Measurements from ENCODE around the gene NEDD4L.

The NEDD4L gene

DNA sequence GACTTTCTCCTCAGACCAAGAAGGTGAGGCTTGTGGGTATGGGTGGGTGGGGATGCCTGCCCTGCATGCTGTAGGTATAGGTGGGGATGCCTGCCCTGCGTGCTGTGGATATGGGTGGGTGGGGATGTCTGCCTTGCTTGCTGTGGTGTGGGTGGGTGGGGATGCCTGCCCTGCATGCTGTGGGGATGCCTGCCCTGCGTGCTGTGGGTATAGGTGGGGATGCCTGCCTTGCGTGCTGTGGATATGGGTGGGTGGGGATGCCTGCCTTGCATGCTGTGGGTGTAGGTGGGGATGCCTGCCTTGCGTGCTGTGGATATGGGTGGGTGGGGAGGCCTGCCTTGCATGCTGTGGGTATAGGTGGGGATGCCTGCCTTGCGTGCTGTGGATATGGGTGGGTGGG lies 278.4 kb downstream of the NEDD4L start:
- H3K4me2 ChIP-seq (ENCODE audit: low read length), result no peak overlapping the region
- no peaks in the 10 kb centered on the region for H3K27me3 ChIP-seq (ENCODE audit: control insufficient read depth, insufficient read depth, low read length)
- no peaks in the 10 kb centered on the region for H3K9me3 ChIP-seq (replicated peaks; ENCODE audit: low read length)
- no peaks in the 10 kb centered on the region for H3K36me3 ChIP-seq (ENCODE audit: insufficient read depth, low read length)
- peaks cover 8% of the 10 kb centered on the region for H3K4me1 ChIP-seq (ENCODE audit: control insufficient read depth, insufficient read depth, low read length)
- H3K9ac ChIP-seq (ENCODE audit: low read depth, low read length), result no peak overlapping the region
- H3K4me3 ChIP-seq (ENCODE audit: low read length), result no peak overlapping the region

DNA sequence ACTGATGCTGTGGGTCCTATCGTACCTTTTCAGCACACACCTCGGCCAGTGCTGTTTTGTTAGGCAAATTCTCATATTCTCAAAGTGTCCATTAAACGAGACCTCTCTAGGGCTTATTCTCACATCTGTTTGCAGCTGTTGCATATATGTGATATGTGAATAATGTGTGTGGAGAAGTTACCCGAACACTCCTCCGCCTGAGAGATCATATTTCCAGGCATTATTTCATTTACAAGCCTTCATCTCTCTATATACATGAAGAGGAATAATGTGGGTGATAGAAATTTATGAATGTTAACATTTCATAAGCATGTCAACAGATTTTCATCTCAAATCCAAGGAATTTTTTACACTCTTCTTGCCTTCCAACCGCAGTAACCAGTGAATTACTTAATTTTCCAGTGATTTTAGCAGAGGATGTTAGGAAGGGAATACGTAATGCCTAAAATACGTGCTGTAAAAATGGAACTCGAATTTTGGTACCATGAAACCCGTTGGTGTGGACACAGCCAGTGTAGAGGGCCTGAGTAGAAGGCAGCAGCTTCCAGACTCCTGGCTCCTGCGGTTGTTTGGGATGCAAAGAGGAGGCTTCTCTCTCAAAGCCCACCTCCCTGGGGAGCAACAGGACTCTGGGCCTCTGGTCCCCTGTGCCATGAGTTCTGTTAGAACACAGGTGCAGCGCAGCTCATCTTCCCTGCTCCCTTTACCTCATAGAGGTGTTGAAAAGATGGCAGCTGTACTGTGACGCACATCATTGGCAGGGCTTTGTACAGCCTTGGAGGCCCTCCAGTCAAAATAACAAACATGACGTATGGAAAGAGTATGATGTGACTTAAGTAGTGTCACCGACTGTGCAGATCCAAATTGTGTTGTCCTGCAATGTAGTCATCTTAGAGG lies 280.1 kb downstream of the NEDD4L start:
- no peaks in the 10 kb centered on the region for H3K36me3 ChIP-seq (ENCODE audit: insufficient read depth, low read length)
- no peak overlapping the region for H3K4me3 ChIP-seq (ENCODE audit: low read length)
- H3K4me2 ChIP-seq (ENCODE audit: low read length), result no peak overlapping the region
- peaks cover 8% of the 10 kb centered on the region for H3K4me1 ChIP-seq (ENCODE audit: control insufficient read depth, insufficient read depth, low read length)
- H3K9ac ChIP-seq (ENCODE audit: low read depth, low read length), result no peak overlapping the region
- no peaks in the 10 kb centered on the region for H3K9me3 ChIP-seq (replicated peaks; ENCODE audit: low read length)
- H3K27me3 ChIP-seq (ENCODE audit: control insufficient read depth, insufficient read depth, low read length), result no peaks in the 10 kb centered on the region

DNA sequence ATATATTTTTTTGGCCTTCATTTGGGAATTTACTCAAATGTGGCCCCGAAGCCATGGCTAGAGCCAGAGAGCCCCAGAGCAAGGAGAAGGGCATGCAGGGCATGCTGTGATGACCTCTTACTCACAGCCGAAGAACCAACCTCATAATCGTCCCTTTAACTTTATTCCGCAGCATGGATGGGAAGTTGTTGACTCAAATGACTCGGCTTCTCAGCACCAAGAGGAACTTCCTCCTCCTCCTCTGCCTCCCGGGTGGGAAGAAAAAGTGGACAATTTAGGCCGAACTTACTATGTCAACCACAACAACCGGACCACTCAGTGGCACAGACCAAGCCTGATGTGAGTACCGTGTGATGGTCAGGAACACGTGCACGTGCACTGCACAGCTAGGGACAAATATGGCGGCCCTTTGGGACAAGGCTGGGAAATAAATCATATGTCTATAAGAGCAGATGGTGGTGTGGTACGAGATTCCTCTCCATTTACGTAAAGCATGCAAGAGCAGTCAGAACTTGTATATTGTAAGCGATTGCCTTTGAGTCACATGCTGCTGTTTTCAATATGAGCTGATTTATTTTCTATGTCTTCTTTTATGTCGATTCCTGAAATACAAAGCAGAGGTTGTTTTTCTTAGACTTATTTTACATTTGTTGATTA lies 280.9 kb downstream of the NEDD4L start:
- Histone ChIP-seq H3K27me3 (ENCODE audit: control insufficient read depth, insufficient read depth, low read length) (no peaks in the 10 kb centered on the region), H3K9ac (ENCODE audit: low read depth, low read length) (no peak overlapping the region), H3K4me2 (ENCODE audit: low read length) (no peak overlapping the region), H3K36me3 (ENCODE audit: insufficient read depth, low read length) (peaks cover 1% of the 10 kb centered on the region), H3K4me3 (ENCODE audit: low read length) (no peak overlapping the region), H3K9me3 (replicated peaks; ENCODE audit: low read length) (no peaks in the 10 kb centered on the region), H3K4me1 (ENCODE audit: control insufficient read depth, insufficient read depth, low read length) (peaks cover 8% of the 10 kb centered on the region)

DNA sequence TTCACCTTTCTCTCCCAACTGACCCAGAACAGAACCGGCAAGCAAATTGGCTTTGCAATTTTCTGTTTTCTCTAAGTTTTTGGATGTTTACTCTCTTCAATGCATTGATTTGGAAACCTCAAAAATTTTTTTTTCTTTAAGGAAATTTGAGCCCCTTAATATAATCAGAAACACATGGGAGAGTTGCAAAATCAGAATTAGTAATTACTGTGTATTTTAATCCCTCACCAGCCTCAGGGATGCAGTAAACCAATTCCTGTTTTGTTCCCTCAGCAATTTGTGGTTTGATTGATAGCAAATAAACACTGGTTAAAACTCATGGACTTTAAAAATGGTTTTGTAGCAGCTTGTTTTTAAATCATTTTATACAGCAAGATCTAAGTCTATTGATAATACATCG lies 281.5 kb downstream of the NEDD4L start:
- Histone ChIP-seq H3K4me3 (ENCODE audit: low read length) (no peak overlapping the region), H3K27me3 (ENCODE audit: control insufficient read depth, insufficient read depth, low read length) (no peaks in the 10 kb centered on the region), H3K9ac (ENCODE audit: low read depth, low read length) (no peak overlapping the region), H3K4me2 (ENCODE audit: low read length) (no peak overlapping the region), H3K9me3 (replicated peaks; ENCODE audit: low read length) (no peaks in the 10 kb centered on the region), H3K36me3 (ENCODE audit: insufficient read depth, low read length) (peaks cover 7% of the 10 kb centered on the region), H3K4me1 (ENCODE audit: control insufficient read depth, insufficient read depth, low read length) (peaks cover 8% of the 10 kb centered on the region)

DNA sequence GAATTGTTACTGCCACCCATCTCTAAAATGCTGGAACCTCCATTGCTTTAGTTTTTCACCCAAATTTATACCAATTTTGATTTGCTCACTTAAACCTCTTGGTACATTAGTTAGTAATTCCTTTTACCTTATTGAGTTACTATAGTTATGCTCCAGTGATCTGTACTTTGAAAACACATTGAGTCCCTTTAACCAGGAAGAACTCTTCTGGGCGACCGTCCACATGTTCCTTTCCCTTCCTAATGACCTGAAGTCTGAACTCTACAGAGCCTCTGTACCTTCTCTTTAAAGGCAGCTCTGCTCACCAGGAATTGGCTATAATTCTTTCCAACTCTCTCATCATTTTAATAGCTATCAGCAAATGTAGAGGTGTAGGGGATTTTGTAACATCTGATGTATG lies 290.0 kb downstream of the NEDD4L start:
- no peak overlapping the region for H3K9ac ChIP-seq (ENCODE audit: low read depth, low read length)
- no peaks in the 10 kb centered on the region for H3K4me1 ChIP-seq (ENCODE audit: control insufficient read depth, insufficient read depth, low read length)
- no peaks in the 10 kb centered on the region for H3K27me3 ChIP-seq (ENCODE audit: control insufficient read depth, insufficient read depth, low read length)
- no peak overlapping the region for H3K4me2 ChIP-seq (ENCODE audit: low read length)
- no peaks in the 10 kb centered on the region for H3K9me3 ChIP-seq (replicated peaks; ENCODE audit: low read length)
- H3K36me3 ChIP-seq (ENCODE audit: insufficient read depth, low read length), result peaks cover 15% of the 10 kb centered on the region
- no peak overlapping the region for H3K4me3 ChIP-seq (ENCODE audit: low read length)

DNA sequence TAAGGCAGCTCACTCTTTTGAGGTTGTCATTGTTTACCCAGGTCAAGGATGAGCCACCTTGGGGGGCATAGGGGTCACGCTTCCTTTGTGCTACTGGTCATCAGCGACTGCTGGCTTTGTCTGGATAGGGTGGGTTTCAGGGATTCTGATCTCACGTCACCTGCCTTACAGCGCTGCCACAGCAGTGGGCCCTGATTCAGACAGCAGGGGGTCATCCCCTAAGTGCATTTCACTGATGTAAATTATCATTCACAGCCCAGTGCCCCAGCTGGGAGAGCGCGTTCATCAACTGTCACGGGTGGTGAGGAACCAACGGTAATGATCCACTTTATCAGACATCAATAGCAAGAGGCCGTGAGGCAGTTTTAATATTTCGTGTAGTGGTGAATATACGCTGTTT lies 291.2 kb downstream of the NEDD4L start:
- no peak overlapping the region for H3K4me3 ChIP-seq (ENCODE audit: low read length)
- peaks cover 11% of the 10 kb centered on the region for H3K36me3 ChIP-seq (ENCODE audit: insufficient read depth, low read length)
- H3K9me3 ChIP-seq (replicated peaks; ENCODE audit: low read length), result no peaks in the 10 kb centered on the region
- no peaks in the 10 kb centered on the region for H3K4me1 ChIP-seq (ENCODE audit: control insufficient read depth, insufficient read depth, low read length)
- H3K4me2 ChIP-seq (ENCODE audit: low read length), result no peak overlapping the region
- no peaks in the 10 kb centered on the region for H3K27me3 ChIP-seq (ENCODE audit: control insufficient read depth, insufficient read depth, low read length)
- no peak overlapping the region for H3K9ac ChIP-seq (ENCODE audit: low read depth, low read length)

DNA sequence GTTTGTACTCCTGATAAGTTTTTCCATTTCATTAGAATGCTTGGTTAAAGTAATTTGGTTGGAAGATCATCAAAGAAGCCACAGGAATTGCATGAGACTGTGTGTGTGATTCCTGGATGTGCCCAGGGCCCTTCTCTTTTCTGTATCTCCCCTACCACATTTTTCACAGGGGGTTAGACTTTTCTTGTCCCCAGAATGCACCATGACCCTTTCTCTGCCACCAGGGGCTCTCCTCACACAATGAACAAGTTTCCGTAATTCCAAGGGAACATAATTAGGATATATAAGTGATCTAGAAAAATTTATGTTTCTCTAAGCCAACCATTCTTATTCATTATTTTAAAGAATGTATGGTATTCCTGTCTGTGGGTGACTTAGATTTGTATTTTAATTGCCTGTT lies 291.8 kb downstream of the NEDD4L start:
- no peaks in the 10 kb centered on the region for H3K4me1 ChIP-seq (ENCODE audit: control insufficient read depth, insufficient read depth, low read length)
- H3K27me3 ChIP-seq (ENCODE audit: control insufficient read depth, insufficient read depth, low read length), result no peaks in the 10 kb centered on the region
- no peak overlapping the region for H3K4me3 ChIP-seq (ENCODE audit: low read length)
- no peak overlapping the region for H3K9ac ChIP-seq (ENCODE audit: low read depth, low read length)
- H3K36me3 ChIP-seq (ENCODE audit: insufficient read depth, low read length), result peaks cover 5% of the 10 kb centered on the region
- no peak overlapping the region for H3K4me2 ChIP-seq (ENCODE audit: low read length)
- no peaks in the 10 kb centered on the region for H3K9me3 ChIP-seq (replicated peaks; ENCODE audit: low read length)

DNA sequence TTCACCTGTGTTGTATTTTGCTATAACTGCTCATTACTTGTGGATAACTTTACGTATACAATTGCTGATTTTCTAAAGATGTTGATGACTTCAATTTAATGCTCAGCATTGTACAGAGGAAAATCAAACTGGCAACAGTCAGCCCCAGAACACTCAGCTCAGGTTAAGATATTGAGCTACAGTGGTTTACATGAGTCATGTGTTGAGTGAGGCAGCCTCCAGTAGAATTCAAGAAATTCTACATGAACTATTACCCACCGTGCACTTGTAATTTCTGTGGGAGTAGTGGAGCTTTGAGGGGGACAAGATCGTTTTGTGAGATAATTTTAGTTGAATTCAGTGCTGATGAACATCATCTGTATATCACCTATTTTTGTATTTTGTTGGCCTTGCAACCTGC lies 292.6 kb downstream of the NEDD4L start:
- no peak overlapping the region for H3K4me2 ChIP-seq (ENCODE audit: low read length)
- no peaks in the 10 kb centered on the region for H3K27me3 ChIP-seq (ENCODE audit: control insufficient read depth, insufficient read depth, low read length)
- H3K4me1 ChIP-seq (ENCODE audit: control insufficient read depth, insufficient read depth, low read length), result no peaks in the 10 kb centered on the region
- H3K4me3 ChIP-seq (ENCODE audit: low read length), result no peak overlapping the region
- no peaks in the 10 kb centered on the region for H3K9me3 ChIP-seq (replicated peaks; ENCODE audit: low read length)
- peaks cover 2% of the 10 kb centered on the region for H3K36me3 ChIP-seq (ENCODE audit: insufficient read depth, low read length)
- no peak overlapping the region for H3K9ac ChIP-seq (ENCODE audit: low read depth, low read length)

DNA sequence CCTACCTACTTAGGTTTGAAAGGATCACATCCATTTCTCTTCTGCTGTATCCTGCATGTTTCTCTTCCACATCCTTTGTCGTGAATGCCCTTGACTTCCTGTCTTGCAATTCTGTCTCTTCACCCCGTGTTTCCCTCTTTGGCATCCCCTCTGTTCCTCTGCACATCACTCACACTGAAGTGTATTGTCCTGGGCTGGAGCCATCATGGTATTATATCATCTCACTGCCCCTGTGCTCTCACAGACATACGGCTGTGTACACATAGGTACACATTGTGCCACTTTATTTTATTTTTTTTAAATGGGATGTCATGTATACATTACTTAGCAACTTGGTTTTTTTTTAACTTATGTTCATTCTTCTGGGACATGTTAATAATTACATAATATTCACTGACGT lies 293.3 kb downstream of the NEDD4L start:
- Histone ChIP-seq H3K27me3 (ENCODE audit: control insufficient read depth, insufficient read depth, low read length) (no peaks in the 10 kb centered on the region), H3K9me3 (replicated peaks; ENCODE audit: low read length) (no peaks in the 10 kb centered on the region), H3K36me3 (ENCODE audit: insufficient read depth, low read length) (peaks cover 4% of the 10 kb centered on the region), H3K9ac (ENCODE audit: low read depth, low read length) (no peak overlapping the region), H3K4me3 (ENCODE audit: low read length) (no peak overlapping the region), H3K4me1 (ENCODE audit: control insufficient read depth, insufficient read depth, low read length) (no peaks in the 10 kb centered on the region), H3K4me2 (ENCODE audit: low read length) (no peak overlapping the region)

DNA sequence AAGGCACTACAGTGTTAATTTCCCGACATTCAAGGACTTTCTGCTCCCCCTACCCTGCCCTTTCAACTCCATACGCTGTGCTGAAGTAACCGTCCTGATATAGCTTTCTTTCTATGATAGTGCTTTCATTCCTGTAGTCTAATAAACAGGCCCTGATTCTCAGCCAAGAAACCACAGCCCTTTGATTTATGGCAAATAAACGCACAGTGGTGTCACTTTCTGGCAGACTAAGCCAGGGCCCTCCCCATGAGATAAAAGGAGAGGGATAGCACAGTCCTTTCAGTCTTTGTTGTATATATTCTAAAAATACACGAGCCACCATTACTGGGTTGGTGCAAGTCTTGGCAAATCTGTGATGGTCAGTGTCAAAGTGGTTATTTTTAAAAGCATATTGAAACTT lies 293.7 kb downstream of the NEDD4L start:
- Histone ChIP-seq H3K4me1 (ENCODE audit: control insufficient read depth, insufficient read depth, low read length) (no peaks in the 10 kb centered on the region), H3K36me3 (ENCODE audit: insufficient read depth, low read length) (peaks cover 4% of the 10 kb centered on the region), H3K27me3 (ENCODE audit: control insufficient read depth, insufficient read depth, low read length) (no peaks in the 10 kb centered on the region), H3K9me3 (replicated peaks; ENCODE audit: low read length) (no peaks in the 10 kb centered on the region), H3K4me2 (ENCODE audit: low read length) (no peak overlapping the region), H3K4me3 (ENCODE audit: low read length) (no peak overlapping the region), H3K9ac (ENCODE audit: low read depth, low read length) (no peak overlapping the region)

DNA sequence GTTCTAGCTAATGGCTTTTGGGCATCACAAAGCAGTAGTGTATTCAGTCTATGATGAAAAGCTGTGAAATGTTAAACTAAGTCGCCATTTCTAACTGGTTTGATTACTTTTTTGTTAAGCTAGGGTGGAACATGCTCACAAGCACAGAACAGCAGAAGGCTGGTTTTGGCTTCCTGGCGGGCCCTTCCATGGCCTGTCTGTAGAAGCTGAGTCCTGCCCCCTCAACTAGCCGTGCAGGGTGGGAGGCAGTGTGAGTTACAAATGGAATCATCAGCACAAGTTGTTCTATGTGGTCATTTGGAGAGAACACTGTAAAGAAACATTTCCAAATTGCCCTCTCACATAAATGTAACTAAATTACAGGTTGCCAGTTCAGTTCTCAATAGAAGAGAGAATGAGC lies 294.1 kb downstream of the NEDD4L start:
- Histone ChIP-seq H3K36me3 (ENCODE audit: insufficient read depth, low read length) (peaks cover 4% of the 10 kb centered on the region), H3K27me3 (ENCODE audit: control insufficient read depth, insufficient read depth, low read length) (no peaks in the 10 kb centered on the region), H3K4me1 (ENCODE audit: control insufficient read depth, insufficient read depth, low read length) (no peaks in the 10 kb centered on the region), H3K9ac (ENCODE audit: low read depth, low read length) (no peak overlapping the region), H3K4me2 (ENCODE audit: low read length) (no peak overlapping the region), H3K9me3 (replicated peaks; ENCODE audit: low read length) (no peaks in the 10 kb centered on the region), H3K4me3 (ENCODE audit: low read length) (no peak overlapping the region)
